Medulla oblongata (tissue), 1 donor: Measurements from ENCODE around the gene FMNL2.
"Not testable (repeated sequence)": the region's sequence is repeated elsewhere in the genome, so short reads cannot be mapped to it uniquely, and the experiment has no call there.

Experiments used
- DNase-seq: peaks from one replicate; pipeline ENCODE4 v3.0.0-alpha.2; 2015; ENCODE audit errors: extremely low spot score

Gene FMNL2

DNA sequence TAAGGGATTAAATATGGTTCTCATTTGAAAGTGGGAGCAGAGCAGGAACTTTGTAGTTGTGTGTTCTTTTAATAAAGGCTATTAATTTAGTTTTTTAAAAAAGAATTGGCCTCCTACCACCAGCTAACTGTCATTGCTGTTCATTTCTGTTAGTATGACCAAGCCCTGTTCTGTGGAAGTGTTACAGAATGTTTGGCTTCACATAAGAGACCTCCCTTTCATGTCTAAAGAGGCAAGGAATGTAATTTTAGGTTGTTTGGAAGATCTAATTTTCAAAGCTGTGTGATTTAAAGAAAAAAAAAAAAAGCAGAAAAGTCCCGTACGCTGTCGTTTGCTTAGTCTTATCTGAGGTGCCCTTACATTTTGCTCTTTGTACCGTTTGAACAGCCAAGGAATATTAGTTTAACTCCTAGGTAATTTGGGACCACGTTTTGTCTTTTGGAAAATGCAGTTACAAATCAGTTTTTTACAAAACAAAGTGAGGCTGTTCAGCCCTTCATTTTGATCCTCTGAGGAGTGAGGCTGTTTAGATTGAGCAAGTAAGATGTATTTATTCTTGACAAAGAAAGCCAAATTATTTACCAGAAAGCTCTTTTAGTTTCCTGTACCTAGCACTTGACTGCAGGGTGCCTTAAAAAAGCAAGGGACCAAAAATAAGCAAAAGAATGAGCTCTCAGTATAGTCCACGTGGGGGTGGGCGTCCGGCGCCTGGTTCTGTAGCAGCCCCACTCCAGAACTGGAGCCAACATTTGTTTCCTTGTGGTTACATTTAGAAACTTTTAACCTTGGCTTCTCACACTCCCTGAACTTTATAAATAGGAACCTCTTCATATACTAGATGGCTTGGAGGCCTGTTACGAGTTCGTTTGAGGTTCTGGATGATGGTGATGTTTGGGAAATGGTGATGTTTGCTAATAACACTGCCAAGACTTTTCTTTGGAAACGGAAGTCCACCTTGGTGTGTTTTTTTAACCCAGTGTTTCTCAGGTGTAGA is 136.2 kb downstream of the FMNL2 start:
- no peak for DNase-seq

DNA sequence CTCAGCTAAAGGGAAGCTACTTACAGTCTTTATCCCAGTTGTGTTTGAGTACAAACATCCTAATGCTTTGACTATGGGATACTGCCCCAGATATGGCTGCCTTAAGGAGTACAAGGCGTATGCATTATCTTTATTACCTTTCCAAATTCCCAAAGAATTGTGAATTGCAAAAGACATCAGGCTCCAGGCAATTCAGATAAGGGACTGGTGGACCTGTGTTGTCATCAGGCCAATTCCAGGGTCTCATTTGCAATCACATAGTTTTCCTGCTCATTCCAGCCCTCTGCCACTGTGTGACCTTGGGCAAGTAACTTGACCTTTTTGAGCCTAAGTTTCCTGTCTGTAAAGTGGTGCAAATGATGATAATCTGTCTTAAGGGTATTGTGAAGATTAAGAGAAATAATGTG is 137.5 kb downstream of the FMNL2 start:
- no peak for DNase-seq

DNA sequence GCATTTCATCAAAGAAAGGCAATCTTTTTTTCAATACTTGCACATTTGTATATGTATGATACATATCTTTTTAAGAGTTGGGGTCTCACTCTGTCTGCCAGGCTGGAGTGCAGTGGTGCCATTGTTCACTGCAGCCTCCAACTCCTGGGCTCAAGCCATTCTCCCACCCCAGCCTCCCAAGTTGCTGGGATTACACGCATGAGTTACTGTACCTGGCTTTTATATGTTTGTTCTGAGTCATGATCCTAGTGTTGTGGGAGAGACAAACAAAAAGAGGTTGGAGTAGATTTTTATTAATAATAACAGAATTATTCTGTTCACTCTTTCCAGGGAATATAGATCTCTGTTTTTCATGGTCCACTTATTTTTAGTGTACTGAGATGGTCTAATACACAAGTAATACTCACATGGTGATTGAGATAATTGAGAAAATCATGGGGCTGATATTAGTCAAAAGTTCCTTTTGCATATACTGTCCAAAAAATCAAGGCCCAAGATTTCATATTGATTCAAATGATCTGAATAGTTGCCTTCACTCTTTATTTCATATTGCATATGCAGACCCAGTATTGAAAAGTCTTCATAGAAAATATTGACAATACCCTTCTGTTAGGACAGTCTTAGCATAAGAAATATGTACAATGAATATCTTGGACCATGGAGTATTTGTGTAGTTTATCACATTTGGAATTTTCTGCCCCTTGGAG is 138.3 kb downstream of the FMNL2 start:
- no peak for DNase-seq

DNA sequence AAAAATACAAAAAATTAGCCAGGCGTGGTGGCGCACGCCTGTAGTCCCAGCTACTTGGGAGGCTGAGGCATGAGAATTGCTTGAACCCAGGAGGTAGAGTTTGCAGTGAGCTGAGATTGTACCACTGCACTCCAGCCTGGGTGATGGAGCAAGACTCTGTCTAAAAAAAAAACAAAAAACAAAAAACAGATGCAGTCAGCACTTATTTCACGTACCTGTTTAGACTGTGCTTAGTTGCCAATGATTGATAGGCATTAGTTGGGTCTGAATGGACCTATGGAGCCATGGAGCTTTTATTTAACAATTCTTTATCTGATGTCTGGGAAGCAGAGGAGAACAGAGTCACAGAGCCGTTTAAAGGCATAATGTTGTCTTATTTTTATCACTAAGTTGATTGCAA is 139.5 kb downstream of the FMNL2 start:
- DNase-seq = not testable (repeated sequence)

DNA sequence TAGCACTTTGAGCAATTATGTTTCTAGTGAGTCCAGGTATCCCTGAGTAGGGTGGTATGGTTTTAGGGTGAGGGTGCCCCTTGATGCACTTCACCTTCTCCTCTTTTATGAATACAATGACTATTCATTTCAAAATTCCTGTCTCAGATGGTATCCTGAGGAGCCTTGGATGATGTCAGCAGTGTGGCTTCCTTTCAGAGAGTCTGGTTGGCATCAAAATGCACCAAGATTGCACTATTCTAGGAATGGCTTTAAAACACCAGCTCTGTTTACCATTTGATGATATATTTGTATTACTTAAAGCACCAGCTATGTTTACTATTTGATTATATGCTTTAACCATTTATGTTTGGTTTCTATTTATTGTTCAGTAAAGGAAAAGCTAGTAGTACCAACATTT is 141.0 kb downstream of the FMNL2 start:
- DNase-seq = no peak

DNA sequence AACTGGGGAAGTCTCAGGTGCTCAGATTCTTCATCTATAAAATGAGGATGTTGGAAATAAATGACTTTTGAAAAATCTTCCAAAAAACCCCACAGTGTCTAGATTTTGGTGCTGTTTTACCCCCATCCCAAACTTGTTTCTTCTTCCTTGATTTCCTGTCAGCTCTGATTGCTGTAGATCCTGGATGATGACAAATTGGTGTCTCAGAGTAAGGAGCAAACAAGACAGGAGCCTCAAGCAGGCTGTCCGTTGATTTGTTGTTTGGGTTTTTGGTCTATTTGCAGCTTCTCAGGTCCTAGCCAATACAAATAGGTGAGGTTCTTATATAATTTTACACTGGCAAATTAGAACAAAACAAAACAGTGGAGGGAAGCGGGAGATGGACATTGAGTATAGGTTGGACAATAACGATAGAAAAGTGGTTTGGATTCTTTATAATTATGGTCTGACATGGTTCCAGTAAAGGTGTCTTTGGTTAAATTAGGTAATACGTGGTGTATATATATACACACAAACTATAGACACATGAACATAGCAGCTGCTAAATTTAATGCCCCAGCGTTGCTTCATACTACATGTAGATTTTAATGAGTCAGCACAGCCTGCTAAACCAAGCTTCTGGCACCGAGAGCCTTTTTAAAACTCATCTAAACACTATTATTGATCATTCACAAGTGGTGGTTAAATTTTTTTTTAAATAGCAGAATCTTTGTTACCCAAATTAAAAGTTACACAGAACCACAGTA is 142.5 kb downstream of the FMNL2 start:
- no peak for DNase-seq

DNA sequence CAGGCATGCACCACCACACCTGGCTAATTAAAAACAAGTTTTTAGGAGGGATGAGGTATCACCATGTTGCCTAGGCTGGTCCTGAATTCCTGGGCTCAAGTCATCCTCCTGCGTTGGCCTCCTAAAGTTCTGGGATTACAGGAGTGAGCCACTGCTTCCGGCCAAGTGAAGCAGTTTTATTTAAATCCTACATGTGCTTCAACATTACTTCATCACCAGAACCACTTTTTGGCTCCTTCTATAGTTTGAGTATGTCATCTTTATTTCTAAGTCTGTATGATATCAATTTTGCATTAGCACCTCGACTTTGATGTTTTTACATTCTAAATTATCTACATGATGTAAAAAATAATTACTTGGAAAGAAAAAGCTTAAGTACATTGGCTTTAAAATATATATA is 144.3 kb downstream of the FMNL2 start:
- no peak for DNase-seq

DNA sequence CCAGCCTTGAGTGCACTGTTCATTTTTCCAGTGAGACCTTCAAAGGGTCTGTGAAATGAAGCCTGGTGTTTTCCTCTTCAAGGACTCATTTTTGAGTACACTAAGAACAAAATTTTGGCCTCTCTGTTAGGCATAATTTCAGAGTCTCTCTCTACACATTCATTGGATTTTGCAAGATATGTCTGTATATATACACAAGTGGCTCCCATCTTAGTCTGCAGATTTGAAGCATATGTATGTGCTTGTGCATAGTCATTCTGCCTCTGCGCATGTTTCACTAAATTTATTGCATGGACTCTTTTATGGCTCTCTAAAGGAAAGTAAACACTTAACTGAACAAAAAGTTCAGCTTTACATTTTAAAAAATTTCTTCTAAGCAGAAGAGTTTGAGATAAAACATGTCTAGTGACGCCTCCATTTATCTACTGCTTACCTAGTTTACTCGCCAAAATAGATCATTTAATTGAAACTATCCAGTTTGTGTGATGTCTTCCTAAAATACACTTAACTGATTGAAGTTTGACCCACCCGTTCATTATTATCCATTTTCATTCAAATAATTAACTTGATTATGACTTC is 145.9 kb downstream of the FMNL2 start:
- no peak for DNase-seq

DNA sequence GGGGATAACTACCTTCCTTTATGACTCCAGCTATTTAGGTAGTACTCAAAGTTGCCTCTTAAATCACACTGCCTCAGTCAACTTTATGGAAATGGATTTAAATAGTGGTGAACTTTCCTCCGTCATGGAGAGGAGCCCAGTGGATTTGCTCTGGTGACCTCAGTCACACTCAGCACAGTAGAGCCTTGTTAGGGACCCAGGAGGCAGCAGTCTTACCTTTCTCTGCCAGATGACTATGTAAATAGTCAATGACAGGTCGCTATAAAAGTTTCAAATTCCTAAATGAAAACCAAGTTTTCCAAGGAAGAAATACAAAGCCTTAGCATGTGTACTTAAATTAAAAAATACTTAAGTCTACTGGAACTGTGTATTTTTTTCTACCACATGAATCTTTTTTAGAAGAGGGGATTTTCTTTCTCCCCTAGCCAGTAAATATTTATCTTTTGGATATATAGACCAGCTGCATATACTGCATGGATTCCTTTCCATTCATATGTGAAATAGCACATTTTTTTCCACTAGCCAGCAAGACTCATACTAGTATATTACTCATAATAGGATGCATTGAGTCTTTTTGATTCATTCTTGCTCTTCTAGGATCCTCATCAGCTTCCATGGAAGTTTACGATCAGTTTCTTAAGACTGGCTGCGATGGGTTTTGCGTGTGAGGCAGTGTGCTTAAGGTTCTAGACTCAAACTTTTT is 147.1 kb downstream of the FMNL2 start:
- no peak for DNase-seq

DNA sequence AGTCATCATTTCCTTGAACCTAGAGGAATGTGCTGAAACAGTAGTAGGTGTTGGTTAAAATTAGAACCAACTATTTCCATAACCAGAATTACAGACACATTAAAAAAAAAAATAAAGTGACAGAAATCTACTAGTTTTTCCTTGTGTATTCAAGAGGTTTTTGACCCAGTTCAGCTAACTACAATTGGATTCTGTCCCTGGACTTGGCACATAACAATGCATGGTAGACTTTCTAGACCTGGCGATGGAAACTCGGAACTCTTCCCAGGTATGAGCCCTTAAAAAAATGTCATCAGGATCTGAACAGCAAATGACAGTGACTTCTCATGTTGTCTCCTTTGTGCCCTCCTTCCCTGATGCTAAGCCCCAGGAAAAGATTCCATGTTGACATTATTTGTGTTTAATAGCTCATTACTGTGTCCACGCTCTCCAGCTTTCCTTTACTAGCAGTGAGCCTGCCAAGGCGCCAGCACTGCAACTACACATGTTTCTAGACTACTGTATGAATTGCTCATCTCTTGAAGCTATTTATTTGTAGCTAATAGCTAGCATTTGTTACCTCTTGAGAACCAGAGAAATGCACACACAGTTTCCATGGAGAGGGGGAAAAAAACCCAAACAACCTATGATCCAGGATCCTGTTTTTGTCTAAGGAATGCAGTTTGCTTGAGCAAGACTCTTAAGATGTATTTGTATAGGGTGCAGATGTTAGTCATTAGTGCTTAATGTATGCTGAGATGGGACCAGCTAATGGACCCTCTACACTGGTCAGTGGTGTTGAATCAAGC is 148.5 kb downstream of the FMNL2 start:
- DNase-seq = no peak

DNA sequence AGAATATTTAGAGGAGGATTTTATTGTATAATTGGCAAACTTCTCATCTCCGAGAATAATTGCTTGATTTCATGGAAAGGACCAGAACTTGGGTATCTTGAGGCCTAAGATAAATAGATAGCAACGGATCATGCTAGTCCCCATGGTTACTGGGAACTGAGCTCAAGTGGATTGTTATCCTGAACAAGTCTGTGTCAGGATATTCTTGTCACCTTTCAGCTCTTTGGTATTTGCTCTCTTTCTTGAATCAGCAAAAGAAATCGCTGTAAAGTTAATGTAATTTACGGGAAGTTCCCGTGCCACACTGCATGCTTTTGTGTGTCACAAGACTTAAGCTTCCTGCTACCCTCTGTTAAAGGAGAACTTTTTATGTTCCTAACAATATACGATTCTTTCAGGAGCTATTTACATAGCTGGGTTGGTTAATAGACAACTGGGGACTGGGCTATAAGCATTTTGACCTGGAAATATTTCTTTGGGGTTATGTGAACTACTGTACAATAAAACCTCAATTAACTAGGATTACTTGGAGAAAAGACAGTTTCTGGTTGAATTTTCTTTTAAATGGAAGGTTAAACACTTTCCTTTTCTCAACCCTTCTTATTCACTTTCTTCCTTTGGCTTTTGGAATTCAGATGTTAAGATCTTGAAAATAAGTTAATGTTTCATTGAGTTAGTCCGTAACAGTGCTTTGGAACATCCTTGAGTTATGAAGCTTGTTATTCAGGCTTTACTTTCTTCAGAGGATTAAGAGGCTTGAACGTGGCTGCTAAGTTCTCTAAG is 151.2 kb downstream of the FMNL2 start:
- DNase-seq = peak; percentile 81

DNA sequence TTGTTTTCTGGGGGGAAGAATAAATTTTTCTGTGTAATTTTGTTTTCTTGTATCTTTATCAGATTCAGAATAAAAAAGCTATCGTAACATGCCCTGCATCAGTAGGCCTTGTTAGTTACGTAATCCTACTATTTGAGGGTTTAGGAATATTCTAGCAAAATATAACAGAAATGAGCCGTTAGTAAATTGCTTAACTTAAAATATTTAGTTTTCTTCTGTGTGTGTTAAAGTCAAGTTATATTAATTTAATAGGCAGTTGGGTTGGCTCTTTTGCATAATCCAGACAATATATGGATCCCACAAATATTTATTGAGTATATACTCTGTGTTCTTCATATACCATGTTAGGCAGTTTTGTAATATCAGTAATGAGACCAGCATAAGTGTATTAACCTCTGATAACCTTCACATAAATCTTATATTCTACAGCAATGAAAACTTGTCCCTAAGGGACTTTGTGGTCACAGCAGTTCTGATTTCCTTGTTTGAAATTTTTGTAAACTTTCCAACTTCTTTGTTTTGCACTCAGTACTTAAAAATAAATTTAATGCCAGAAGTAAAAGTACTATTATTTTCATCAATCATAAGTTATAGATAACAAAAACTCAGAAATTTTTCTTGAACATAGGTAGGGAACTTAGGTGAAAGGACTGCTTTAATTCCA is 151.9 kb downstream of the FMNL2 start:
- no peak for DNase-seq

DNA sequence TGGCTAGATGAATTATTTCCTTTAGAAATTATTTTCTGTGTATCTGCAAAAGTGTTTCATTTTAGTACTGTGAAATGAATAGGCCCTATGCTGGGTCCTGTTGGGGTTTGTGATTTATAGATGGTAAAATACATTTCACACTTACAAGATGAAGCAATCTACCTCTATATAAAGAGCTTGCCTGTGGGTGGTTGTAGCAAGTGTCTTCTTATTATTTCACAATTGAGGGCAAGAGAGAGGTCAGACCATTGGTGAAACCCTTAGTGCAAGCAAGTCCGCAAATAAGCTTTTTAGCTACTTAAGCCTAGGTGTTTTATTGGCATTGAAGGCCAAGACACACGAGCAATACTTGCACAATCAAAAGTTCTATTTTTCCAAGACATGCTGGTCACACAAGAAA is 153.1 kb downstream of the FMNL2 start:
- DNase-seq = no peak

DNA sequence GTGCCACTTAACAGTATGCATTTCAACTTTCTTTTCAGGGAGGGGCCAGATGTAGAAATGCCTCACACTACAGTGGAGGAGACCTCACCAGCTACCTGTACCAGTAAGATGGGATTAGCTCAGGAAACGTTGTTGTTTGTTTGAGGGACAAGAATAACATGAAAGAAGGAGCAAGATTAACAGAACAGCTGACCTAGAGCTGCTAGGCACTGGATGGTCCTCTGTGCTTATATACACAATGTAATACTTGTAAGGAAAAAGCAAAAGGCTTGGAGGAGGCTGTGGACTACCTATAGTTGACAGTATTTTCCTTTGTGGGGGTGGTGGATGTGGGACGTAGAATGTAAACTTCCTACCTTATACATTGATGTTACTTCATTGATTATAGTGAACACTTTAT is 154.4 kb downstream of the FMNL2 start:
- DNase-seq = no peak

DNA sequence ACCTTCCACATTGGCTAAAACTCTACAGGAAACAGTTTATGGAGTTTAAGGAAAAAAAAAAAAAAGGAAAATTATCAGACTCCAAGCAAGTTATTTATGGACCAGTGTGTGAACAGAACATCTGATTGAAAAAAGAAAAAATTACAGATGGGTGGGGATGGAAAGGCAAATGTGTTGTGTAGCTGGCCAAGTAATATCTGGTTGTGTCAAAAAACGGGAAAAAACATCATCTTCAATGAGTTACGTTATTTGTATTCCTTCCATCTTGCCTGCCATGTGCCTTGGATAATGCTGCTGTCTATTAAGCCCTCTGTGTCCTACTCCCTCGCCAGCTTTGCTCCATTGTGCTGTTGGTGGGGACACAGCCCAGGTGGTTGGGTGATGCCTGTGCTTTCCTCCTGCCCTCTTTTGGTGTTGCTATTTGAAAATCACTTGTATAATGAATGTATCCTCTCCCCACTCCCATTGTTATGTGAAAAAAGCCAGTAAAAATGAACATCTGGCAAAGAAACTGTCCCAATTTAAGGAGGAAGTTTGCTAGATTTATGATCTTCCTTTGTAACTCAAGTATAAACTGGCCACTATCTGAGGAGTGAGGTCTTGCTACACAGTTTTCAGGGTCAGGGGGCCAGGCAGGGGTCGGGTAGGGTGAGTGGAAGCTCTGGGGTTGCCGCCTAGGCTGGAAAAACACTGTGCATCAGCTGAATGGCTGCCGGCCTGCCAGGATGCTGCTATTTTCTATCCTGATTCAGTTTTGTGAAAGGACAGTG is 155.9 kb downstream of the FMNL2 start:
- peak; percentile 80 for DNase-seq

DNA sequence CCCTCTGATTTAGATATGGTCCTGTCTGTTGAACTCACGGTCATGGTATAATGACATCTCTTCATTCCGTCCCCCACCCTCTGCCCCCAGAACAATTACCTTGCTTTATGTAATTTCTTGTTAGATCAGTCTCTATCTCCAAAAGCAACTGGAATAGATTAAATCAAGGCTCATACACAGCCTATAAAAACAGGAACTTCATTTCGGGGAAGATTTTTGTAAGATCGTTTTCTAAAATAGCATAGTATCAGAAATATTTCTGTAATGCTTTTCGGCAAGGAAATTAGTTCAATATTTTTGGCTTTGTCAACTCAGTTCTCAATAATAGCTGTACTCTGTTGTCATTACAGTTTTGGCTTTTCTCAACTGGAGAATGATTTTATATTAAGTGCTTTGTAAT is 157.2 kb downstream of the FMNL2 start:
- no peak for DNase-seq

DNA sequence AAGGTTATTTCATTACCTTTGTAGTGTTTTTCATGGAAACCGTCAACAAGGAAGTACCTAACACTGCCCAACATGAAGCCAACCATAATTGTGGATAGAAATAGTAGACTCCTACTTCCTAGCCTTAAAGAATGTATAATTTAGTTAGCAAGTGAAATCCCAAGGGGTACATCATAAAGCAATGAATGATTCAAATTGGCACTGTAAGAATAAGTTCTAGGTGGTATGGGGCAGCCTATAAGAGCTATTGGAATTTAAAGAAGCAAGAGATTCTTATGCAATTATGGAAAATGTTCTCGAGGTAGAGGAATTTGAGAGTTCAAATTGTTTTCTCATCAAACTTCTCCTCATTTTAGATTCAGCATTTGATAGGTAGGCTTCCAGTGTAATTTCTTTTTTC is 157.9 kb downstream of the FMNL2 start:
- no peak for DNase-seq

DNA sequence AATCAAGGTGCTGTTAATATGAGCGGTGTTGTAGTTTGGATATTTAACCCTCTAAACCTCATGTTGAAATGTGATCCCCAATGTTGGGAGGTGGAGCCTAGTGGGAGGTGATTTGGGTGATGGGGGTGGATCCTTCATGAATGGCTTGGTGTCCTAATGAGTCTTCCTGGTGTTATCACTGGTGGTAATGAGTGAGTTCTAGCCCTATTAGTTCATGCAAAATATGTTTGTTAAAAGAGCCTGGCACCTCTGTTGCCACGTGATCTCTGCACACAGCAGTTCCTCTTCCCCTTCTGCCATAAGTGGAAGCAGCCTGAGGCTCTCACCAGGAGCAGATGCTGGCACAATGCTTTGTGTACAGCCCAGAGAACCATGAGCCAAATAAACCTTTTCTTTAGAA is 158.4 kb downstream of the FMNL2 start:
- no peak for DNase-seq
